WTC11 (cell line): ENCODE results near the gene PASD1.

Experiments
- AFF4 ChIP-seq: sonication (generic); formaldehyde crosslinking; IDR thresholded peaks from 2 replicates; pipeline ENCODE4 v1.8.1; 2023; ENCODE audit warnings: mild to moderate bottlenecking, missing genetic modification reagents, borderline replicate concordance
- MAX ChIP-seq: sonication (generic); formaldehyde crosslinking; IDR thresholded peaks from 2 replicates; pipeline ENCODE4 v1.8.0; 2022; ENCODE audit warnings: mild to moderate bottlenecking, missing genetic modification reagents
- NFYB ChIP-seq: sonication (generic); formaldehyde crosslinking; conservative IDR thresholded peaks from 2 replicates; pipeline ENCODE4 v1.8.0; 2022; ENCODE audit warnings: low read depth, missing genetic modification reagents
- ZBTB43 ChIP-seq: sonication (generic); formaldehyde crosslinking; IDR thresholded peaks from 2 replicates; pipeline ENCODE4 v1.8.1; 2023; ENCODE audit warnings: mild to moderate bottlenecking, missing genetic modification reagents
- ZNF396 ChIP-seq: fragments of 250-450 bp; sonication (Bioruptor Pico); IDR thresholded peaks from 2 replicates; pipeline ENCODE4 v1.8.0; 2021; ENCODE audit warnings: mild to moderate bottlenecking, moderate library complexity, borderline replicate concordance
- TF ChIP-seq, protein P1 (sequence below): fragments of 200-600 bp; IDR thresholded peaks from 2 replicates; pipeline ENCODE4 v1.8.0; 2022; ENCODE audit warnings: antibody characterized with exemption

GRCh38 chrX:151564035-151564434, 560 bp downstream of the PASD1 start:
- no peak for TF ChIP-seq AFF4
- TF ChIP-seq ZBTB43, result no peak
- no peak for TF ChIP-seq MAX
- TF ChIP-seq, protein P1, sequence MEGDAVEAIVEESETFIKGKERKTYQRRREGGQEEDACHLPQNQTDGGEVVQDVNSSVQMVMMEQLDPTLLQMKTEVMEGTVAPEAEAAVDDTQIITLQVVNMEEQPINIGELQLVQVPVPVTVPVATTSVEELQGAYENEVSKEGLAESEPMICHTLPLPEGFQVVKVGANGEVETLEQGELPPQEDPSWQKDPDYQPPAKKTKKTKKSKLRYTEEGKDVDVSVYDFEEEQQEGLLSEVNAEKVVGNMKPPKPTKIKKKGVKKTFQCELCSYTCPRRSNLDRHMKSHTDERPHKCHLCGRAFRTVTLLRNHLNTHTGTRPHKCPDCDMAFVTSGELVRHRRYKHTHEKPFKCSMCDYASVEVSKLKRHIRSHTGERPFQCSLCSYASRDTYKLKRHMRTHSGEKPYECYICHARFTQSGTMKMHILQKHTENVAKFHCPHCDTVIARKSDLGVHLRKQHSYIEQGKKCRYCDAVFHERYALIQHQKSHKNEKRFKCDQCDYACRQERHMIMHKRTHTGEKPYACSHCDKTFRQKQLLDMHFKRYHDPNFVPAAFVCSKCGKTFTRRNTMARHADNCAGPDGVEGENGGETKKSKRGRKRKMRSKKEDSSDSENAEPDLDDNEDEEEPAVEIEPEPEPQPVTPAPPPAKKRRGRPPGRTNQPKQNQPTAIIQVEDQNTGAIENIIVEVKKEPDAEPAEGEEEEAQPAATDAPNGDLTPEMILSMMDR, result no peak
- TF ChIP-seq NFYB (CRISPR knock-in tag), result no peak
- no peak for TF ChIP-seq ZNF396 (CRISPR knock-in tag)
